Measurements from ENCODE around the gene AACS.
"Not testable (repeated sequence)": the region's sequence is repeated elsewhere in the genome, so short reads cannot be mapped to it uniquely, and the experiment has no call there.

Gene AACS

DNA sequence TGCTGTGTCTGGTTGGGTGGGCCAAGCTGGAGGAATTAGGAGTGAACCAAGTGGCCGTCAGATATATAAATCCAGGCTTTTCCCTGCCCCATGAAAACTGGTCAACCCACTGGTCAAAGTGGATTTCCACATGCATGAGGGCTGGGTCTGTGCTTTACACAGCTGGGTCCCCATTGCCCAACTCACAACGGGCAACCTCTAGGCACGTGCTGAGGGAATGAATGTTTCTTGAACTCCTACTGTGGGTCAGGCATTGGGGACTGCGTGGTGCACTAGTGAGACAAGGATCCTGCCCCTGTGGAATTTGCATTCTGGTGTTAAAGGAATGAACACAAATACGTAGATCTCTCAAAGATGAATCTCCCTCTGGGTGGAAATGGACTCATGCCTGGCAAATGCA, 7.5 kb upstream of the AACS start:
- DNase-seq (ENCODE audit: low read depth): no peak

- DNase-seq (ENCODE audit: low read depth): no peak
These were observed 4.0 kb upstream of the AACS start for GRCh38 chr12:125061229-125061628.

DNA sequence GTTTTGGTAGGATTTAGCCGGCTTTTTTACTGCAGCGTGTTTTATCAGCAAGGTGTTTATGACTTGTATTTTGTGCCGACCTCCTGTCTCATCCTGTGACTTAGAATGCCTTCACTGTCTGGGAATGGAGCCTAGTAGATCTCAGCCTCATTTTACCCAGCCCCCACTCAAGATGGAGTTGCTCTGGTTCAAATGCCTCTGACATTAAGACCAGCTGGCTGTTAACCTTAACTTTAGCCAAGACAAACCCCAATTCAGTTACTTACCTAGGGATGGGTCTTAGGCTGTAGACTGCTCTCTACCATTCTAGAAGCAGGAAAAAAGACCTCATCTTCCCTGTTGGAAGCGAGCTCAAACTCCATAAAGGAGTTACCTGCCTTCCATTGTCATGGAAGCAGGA, 1.7 kb upstream of the AACS start:
- DNase-seq (ENCODE audit: low read depth): not testable (repeated sequence)

- DNase-seq (ENCODE audit: low read depth): no peak
These were observed 743 bp upstream of the AACS start for GRCh38 chr12:125064492-125064891.

GRCh38 chr12:125065919-125066570, 810 bp downstream of the AACS start:
- no peak for DNase-seq (ENCODE audit: low read depth)

DNA sequence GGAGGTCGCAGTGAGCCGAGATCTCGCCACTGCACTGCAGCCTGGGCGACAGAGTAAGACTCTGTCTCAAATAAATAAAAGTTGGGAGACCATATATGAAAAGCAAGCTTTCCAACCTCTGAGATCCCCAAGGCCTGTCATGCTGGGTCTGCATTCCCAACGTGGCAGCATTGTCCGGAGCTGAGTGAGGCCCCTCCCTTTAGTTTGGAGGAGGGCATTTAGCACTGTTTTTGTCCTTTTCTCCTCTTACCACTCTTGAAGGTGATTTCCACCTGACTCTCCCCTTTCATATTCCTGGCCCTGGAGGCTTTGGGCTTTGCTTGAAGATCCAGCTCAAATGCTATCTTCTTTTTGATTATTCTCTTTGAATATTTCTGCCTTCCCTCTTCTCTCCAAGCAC, 3.2 kb downstream of the AACS start:
- DNase-seq (ENCODE audit: low read depth): no peak

DNA sequence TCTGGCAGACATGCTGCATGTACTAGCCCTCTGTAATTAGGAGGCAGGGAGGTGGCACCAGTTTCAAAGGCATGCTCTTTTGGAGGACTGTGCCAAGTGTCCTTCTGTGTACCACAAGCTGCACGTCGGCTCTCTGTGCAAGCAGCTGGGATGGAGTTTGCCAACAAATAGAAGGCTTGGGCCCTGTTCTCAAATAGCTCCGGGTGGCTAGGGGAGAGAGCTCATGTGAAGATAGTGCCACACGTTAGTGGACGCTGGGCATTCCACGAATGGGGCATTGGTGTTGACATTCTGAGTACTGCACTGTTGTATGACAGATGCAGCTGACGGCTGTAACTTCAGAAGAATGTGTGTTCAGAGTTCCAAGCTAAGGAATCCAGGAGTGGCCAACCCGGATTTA, 4.4 kb downstream of the AACS start:
- no peak for DNase-seq (ENCODE audit: low read depth)

GRCh38 chr12:125070112-125070511, 4.9 kb downstream of the AACS start:
- no peak for DNase-seq (ENCODE audit: low read depth)

GRCh38 chr12:125070661-125071390, 5.6 kb downstream of the AACS start:
- no peak for DNase-seq (ENCODE audit: low read depth)

GRCh38 chr12:125071456-125071855, 6.2 kb downstream of the AACS start:
- no peak for DNase-seq (ENCODE audit: low read depth)

GRCh38 chr12:125072496-125072895, 7.3 kb downstream of the AACS start:
- DNase-seq (ENCODE audit: low read depth): no peak

- not testable (repeated sequence) for DNase-seq (ENCODE audit: low read depth)
These were observed 9.1 kb downstream of the AACS start for GRCh38 chr12:125074294-125074693.

DNA sequence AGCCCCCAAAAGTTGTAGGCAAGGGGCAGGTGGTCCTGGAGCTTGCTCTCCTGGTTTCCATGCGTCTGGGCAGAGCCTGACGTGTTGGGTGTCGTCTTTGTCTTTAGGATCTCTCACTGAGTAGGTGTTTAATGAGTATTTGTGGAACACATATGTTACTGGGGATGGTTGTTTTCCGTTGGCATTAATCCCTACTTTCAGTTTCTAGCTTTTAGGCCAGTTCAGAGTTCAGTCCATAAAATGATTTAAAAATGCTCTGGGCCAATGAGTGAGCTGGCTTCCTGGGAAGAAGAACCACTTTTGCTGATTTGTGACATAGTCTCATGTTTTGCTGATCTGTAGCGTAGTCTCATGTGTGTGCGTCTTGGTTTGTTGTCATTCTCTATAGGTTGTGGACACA, 10.9 kb downstream of the AACS start:
- DNase-seq (ENCODE audit: low read depth): no peak

- DNase-seq (ENCODE audit: low read depth): no peak
These were observed 13.8 kb downstream of the AACS start for GRCh38 chr12:125079084-125079483.

- DNase-seq (ENCODE audit: low read depth): peak; percentile 78
These were observed 14.7 kb downstream of the AACS start for GRCh38 chr12:125079648-125080645.

DNA sequence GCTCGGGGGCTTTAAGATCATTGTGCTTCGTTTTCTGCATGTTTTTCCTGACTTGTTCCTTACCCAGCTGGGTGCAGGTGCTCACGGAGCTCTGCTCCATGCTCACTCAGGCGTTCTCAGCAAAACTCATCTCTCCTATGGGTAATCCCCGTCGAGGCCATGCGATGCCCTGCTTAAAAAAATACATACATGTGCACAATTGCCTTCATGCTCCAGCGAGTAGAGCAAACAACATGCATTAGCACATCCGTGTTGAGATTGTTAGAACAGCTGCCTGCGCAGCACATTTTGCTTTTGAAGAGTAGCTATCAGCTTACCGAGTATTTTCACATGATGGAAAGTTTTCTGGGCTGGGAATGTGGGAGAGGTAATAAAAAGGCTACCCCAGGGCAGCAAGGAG, 16.2 kb downstream of the AACS start:
- DNase-seq (ENCODE audit: low read depth): no peak

DNA sequence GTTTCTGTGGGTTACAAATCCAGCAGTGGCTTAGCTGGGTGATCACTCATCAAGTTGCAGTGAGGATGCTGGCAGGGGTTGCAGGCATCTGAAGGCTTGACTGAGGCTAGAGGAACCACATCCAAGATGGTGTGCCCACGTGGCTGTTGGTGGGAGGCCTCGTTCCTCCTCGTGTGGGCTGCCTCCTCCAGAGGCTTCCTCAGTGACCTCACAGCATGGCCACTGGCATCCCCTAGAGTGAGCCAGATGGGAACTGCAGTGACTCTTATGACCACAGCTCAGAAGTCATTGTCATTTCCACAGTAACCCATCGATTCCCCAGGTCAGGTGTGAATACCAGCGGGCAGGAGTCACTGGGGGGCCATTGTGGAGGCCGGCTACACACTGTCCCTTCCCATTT, 17.8 kb downstream of the AACS start:
- no peak for DNase-seq (ENCODE audit: low read depth)

GRCh38 chr12:125088199-125088598, 23.0 kb downstream of the AACS start:
- DNase-seq (ENCODE audit: low read depth): not testable (repeated sequence)

- DNase-seq (ENCODE audit: low read depth): no peak
These were observed 23.8 kb downstream of the AACS start for GRCh38 chr12:125089083-125089482.

DNA sequence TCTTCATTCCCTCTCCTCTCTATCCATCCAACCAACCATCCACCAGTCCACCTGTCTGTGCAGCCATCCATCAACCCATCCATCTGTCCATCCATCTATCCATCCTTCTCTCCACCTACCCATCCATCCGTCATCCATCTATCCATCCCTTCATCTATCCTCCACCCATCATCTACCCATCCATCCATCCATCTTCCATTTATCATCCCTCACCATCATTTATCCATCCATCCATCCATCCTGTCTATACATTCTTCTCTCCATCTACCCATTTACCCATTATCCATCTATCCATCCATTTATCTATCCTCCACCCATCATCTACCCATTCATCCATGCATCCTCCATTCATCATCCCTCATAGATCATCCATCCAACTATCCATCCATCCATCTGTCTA, 24.4 kb downstream of the AACS start:
- DNase-seq (ENCODE audit: low read depth): no peak

GRCh38 chr12:125090437-125090836, 25.2 kb downstream of the AACS start:
- DNase-seq (ENCODE audit: low read depth): no peak

DNA sequence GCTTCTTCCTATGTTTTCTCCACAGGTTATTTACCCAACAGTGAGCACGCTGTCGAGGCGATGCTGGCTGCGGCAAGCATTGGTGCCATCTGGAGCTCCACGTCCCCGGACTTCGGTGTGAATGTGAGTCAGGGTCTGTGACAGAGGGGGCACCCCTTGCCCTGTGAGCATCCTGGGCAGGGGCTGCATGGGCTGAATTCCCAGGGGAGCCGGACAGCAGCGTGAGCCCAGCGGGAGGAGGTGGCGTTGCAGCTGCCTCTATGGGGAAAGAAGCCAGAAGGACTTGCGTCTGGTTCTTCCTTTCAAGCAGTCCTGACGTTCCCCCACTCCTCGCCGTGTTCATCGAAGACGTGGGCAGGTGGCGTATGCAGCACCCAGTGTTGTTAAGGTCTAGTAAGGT, 26.2 kb downstream of the AACS start:
- DNase-seq (ENCODE audit: low read depth): no peak
